PFSK-1 (cell line): ENCODE data around the gene INO80C.

Source experiments
- FOXP2 ChIP-seq: optimal IDR thresholded peaks from 2 replicates; pipeline ENCODE3; 2011; ENCODE audit warnings: borderline replicate concordance, control low read depth, inconsistent platforms; ENCODE audit not compliant: insufficient read depth; ENCODE audit errors: extremely low read length, extremely low read depth
- POLR2AphosphoS5 ChIP-seq: IDR thresholded peaks from 2 replicates; pipeline ENCODE4 v1.6.1; 2012; ENCODE audit warnings: low read depth, mild to moderate bottlenecking, control low read depth, low read length, moderate library complexity
- SIN3A ChIP-seq: IDR thresholded peaks from 2 replicates; pipeline ENCODE4 v1.6.1; 2012; ENCODE audit warnings: mild to moderate bottlenecking, low read length, moderate library complexity, borderline replicate concordance; ENCODE audit not compliant: insufficient read depth
- TAF1 ChIP-seq: IDR thresholded peaks from 2 replicates; pipeline ENCODE4 v1.6.1; 2012; ENCODE audit warnings: low read length, control low read depth, borderline replicate concordance; ENCODE audit not compliant: insufficient read depth

GRCh38 chr18:35466334-35466733, 31.4 kb downstream of the INO80C start:
- TF ChIP-seq SIN3A, result no peak
- TF ChIP-seq POLR2AphosphoS5, result no peak
- no peak for TF ChIP-seq TAF1
- TF ChIP-seq FOXP2, result no peak
